ENCODE data around the gene PCDH15. TPM values are rescaled to one million over a fixed set of nuclear protein-coding genes. Genes with fewer than 3 reads are reported as not detected.

PCDH15 gene
- total RNA-seq, 4 donors from 2014 or later = not detected

DNA sequence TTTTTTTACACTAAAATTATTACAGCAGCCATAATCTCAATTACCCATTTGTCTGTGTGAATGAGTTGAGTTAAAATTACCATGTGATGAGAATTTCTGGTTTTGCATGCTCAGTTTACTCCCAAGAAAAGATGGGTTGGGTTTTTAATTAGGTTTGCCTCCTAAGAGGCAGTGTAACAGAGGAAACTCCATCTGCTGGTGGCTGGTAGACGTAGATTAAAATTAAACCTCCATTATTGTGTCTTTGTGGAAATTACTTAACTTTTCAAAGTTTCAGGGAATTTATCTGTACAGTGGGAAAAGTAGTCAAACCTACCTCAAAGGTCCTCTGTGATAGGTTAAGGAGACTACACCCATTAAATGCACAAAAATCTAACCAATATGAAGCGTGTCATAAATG is 954.2 kb downstream of the PCDH15 start:
- DNase-seq = no peak
- TF ChIP-seq POLR2A (IDR thresholded peaks at IDR 0.05) = no peak
- TF ChIP-seq, protein P1, sequence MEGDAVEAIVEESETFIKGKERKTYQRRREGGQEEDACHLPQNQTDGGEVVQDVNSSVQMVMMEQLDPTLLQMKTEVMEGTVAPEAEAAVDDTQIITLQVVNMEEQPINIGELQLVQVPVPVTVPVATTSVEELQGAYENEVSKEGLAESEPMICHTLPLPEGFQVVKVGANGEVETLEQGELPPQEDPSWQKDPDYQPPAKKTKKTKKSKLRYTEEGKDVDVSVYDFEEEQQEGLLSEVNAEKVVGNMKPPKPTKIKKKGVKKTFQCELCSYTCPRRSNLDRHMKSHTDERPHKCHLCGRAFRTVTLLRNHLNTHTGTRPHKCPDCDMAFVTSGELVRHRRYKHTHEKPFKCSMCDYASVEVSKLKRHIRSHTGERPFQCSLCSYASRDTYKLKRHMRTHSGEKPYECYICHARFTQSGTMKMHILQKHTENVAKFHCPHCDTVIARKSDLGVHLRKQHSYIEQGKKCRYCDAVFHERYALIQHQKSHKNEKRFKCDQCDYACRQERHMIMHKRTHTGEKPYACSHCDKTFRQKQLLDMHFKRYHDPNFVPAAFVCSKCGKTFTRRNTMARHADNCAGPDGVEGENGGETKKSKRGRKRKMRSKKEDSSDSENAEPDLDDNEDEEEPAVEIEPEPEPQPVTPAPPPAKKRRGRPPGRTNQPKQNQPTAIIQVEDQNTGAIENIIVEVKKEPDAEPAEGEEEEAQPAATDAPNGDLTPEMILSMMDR (IDR thresholded peaks at IDR 0.05) = no peak
- intact Hi-C loops (cut with DNase I) = no loop called here

DNA sequence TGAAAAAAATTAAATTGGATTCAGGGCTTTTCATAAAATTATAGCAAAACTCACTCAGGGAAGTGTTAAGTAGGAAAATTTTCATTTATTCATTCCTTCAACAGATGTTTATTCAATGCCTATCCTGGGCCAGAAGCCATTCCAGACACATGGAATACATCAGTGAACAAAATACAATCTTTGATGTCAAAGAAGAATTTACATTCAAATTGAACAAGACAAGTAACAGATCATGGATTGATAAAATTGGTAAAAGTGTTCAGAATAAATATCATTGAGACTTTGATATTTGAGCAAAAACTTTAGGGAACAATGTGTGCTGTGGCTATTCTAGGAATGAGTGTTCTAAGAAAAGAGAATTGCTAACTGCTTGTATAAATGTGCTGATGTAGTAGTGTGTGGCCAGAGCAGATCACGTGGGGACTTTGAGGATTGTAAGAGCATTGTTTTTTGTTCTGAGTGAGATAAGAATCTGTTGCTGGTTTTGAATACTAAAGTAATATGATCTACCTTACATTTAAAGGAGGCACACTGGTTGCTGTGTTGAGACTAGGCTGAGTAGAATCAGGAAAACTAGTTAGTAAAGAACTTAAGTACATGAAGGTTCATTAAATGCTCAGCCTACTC is 957.2 kb downstream of the PCDH15 start:
- 10 to 16% methylated on average over 1 of the region's 1 CpG for WGBS, 2 donors
- H3K27me3 ChIP-seq = no peaks in the 10 kb centered on the region
- no peaks in the 10 kb centered on the region for H3K9me3 ChIP-seq
- no peaks in the 10 kb centered on the region for H3K4me1 ChIP-seq
- intact Hi-C loops (cut with DNase I) = no loop called here
- H3K4me3 ChIP-seq = no peak overlapping the region
- TF ChIP-seq, protein P1 (IDR thresholded peaks at IDR 0.05) = no peak
- TF ChIP-seq POLR2A (IDR thresholded peaks at IDR 0.05) = no peak
- H3K36me3 ChIP-seq = no peaks in the 10 kb centered on the region
- no peak overlapping the region for H3K27ac ChIP-seq
- DNase-seq = no peak

More for the DNA sequence above, 954.2 kb downstream of the PCDH15 start:
- Histone ChIP-seq H3K27ac (no peak overlapping the region), H3K27me3 (no peaks in the 10 kb centered on the region), H3K9me3 (no peaks in the 10 kb centered on the region), H3K4me1 (no peaks in the 10 kb centered on the region), H3K36me3 (no peaks in the 10 kb centered on the region), H3K4me3 (no peak overlapping the region)
- WGBS, 2 donors = 72% methylated on average over 2 of the region's 2 CpGs

- TF ChIP-seq, protein P1 (IDR thresholded peaks at IDR 0.05) = no peak
- TF ChIP-seq POLR2A (IDR thresholded peaks at IDR 0.05) = no peak
- WGBS, 2 donors = 55 to 58% methylated on average over 9 of the region's 9 CpGs
- Histone ChIP-seq H3K4me1 (no peaks in the 10 kb centered on the region), H3K27me3 (no peaks in the 10 kb centered on the region), H3K27ac (no peak overlapping the region), H3K4me3 (no peak overlapping the region), H3K36me3 (no peaks in the 10 kb centered on the region), H3K9me3 (no peaks in the 10 kb centered on the region)
- intact Hi-C loops (cut with DNase I) = no loop called here
- DNase-seq = no peak
Observed at GRCh38 chr10:53841483-53842145, 959.4 kb downstream of the PCDH15 start.

DNA sequence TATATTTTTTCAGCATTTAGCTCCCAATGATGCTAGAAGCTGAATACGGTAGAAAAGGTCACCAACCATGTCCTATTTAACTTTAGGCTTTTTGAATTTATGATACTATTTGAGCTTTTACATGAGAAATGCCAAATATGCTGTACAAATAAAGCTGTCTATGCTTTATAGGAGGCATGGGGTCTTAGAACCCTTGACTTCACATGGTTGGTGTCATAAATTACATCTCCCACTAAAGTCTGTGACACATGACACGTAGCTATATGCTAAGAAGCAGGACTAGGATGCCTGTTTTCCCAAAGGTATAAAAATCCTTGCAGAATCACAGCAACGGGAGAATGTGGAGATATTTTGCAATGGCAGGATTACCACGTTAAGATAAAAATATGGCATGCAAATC is 960.4 kb downstream of the PCDH15 start:
- no peaks in the 10 kb centered on the region for H3K36me3 ChIP-seq
- intact Hi-C loops (cut with DNase I) = no loop called here
- H3K4me1 ChIP-seq = no peaks in the 10 kb centered on the region
- 43% methylated on average over 4 of the region's 4 CpGs for WGBS, 2 donors
- no peak for DNase-seq
- TF ChIP-seq, protein P1 (IDR thresholded peaks at IDR 0.05) = no peak
- TF ChIP-seq POLR2A (IDR thresholded peaks at IDR 0.05) = no peak
- no peaks in the 10 kb centered on the region for H3K27me3 ChIP-seq
- H3K4me3 ChIP-seq = no peak overlapping the region
- no peak overlapping the region for H3K27ac ChIP-seq
- H3K9me3 ChIP-seq = no peaks in the 10 kb centered on the region

DNA sequence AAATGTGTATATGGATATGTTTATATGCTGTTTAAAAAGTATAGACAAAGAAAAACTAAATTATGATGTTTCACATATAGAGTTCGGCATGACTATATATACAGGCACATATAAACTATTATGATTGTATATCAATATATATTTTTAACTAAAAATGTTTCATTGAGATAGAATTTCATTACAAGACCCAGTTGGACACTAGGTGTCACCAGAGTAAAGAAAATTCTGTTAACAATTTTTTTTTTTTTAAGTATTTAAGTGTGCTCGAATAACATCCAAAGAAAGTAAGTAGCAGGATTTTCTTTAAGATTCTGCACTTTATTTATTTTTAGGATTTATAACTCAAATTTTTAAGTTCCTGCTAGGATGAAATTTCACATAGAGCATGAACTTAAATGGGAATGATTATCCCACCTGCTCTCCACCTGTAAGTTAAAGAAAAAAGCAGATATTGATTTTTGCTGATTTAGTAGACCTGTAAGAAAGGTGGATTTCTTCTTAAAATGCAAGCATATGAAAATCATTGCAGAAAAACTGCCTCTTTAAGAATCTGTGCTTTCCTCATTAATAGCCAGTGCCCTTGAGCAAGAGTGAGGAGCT is 961.5 kb downstream of the PCDH15 start:
- intact Hi-C loops (cut with DNase I) = no loop called here
- Histone ChIP-seq H3K4me1 (no peaks in the 10 kb centered on the region), H3K36me3 (no peaks in the 10 kb centered on the region), H3K27me3 (no peaks in the 10 kb centered on the region), H3K27ac (no peak overlapping the region), H3K4me3 (no peak overlapping the region), H3K9me3 (no peaks in the 10 kb centered on the region)
- TF ChIP-seq, protein P1 (IDR thresholded peaks at IDR 0.05) = peak in 2 of 6 experiments; percentile 37 to 47
- no peak for TF ChIP-seq POLR2A (IDR thresholded peaks at IDR 0.05)
- no peak for DNase-seq
- 8 to 12% methylated on average over 2 of the region's 2 CpGs for WGBS, 2 donors

All from esophagus squamous epithelium (tissue), 5 donors.